SJCRH30 (cell line): Measurements from ENCODE around the gene CIPC. TPM values are rescaled to one million over a fixed set of nuclear protein-coding genes. Genes with fewer than 3 reads are reported as not detected.
A peak's percentile ranks its signal among the peaks of the same experiment; 100 is the strongest.

Experiments used
- DNase-seq, 2 experiments: peaks; one replicate each; pipeline ENCODE4 v3.0.0-alpha.2; 2015 to 2020
- H3K27ac ChIP-seq: fragments of 250-450 bp; sonication (Bioruptor Pico); 2 replicates; pipeline ENCODE4 v1.5.1; 2020; ENCODE audit warnings: mild to moderate bottlenecking, moderate library complexity
- H3K27me3 ChIP-seq: fragments of 250-450 bp; sonication (Bioruptor Pico); 2 replicates; pipeline ENCODE4 v1.5.1; 2020; ENCODE audit warnings: mild to moderate bottlenecking, moderate library complexity
- H3K36me3 ChIP-seq: fragments of 250-450 bp; sonication (Bioruptor Pico); 2 replicates; pipeline ENCODE4 v1.5.1; 2020; ENCODE audit warnings: mild to moderate bottlenecking, moderate library complexity
- H3K4me1 ChIP-seq: fragments of 250-450 bp; sonication (Bioruptor Pico); 2 replicates; pipeline ENCODE4 v1.5.1; 2020; ENCODE audit warnings: mild to moderate bottlenecking, moderate library complexity
- H3K4me3 ChIP-seq: fragments of 250-450 bp; sonication (Bioruptor Pico); 2 replicates; pipeline ENCODE4 v1.5.1; 2020; ENCODE audit warnings: mild to moderate bottlenecking, moderate library complexity
- H3K9me3 ChIP-seq: fragments of 250-450 bp; sonication (Bioruptor Pico); replicated peaks from 2 replicates; pipeline ENCODE4 v1.5.1; 2020; ENCODE audit warnings: mild to moderate bottlenecking, moderate library complexity
- total RNA-seq: library from RNA; depleted of rRNA; stranded (reverse); fragments of >200 nt; shearing (Covaris generic); gene quantifications from 2 replicates; pipeline ENCODE4 v1.2.3, GENCODE V29; 2014

Gene CIPC
- total RNA-seq, 1 experiment from 2014 or later: 13.2 TPM

- no peak overlapping the region for H3K27ac ChIP-seq
- peaks cover under 1% of the 10 kb centered on the region; the same call in 1 of the 2 replicates for H3K9me3 ChIP-seq
- no peaks in the 10 kb centered on the region for H3K27me3 ChIP-seq
- H3K36me3 ChIP-seq: no peaks in the 10 kb centered on the region
- H3K4me1 ChIP-seq: no peaks in the 10 kb centered on the region
- no peak overlapping the region for H3K4me3 ChIP-seq
- DNase-seq: no peak
Measured at GRCh38 chr14:77086017-77086727, 11.9 kb upstream of the CIPC start.

DNA sequence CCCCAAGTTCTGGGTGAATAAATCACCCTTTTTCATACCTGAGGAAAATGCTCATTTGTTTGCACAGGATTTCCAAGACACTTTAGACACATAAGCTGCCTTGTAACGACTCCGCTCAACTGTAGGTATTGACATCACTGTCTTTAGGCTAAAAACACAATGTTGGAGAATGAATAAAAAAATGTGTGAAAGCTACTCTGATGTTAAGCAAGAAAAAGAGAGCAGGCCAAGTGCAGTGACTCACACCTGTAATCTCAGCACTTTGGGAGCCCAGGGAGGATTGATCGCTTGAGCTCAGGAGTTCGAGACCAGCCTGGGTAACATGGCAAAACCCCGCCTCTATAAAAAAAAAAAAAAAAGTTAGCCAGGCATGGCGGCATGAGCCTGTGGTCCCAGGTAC lies 11.1 kb upstream of the CIPC start:
- Histone ChIP-seq H3K4me3 (no peak overlapping the region), H3K4me1 (no peaks in the 10 kb centered on the region), H3K27me3 (no peaks in the 10 kb centered on the region), H3K27ac (no peak overlapping the region), H3K36me3 (no peaks in the 10 kb centered on the region), H3K9me3 (peaks cover 4% of the 10 kb centered on the region; the same call in 1 of the 2 replicates)
- DNase-seq: no peak

- no peak overlapping the region for H3K27ac ChIP-seq
- no peak for DNase-seq
- H3K4me1 ChIP-seq: no peaks in the 10 kb centered on the region
- H3K9me3 ChIP-seq: peaks cover 6% of the 10 kb centered on the region; the same call in 1 of the 2 replicates
- no peaks in the 10 kb centered on the region for H3K27me3 ChIP-seq
- H3K4me3 ChIP-seq: no peak overlapping the region
- no peaks in the 10 kb centered on the region for H3K36me3 ChIP-seq
Measured at GRCh38 chr14:77087631-77088030, 10.4 kb upstream of the CIPC start.

- Histone ChIP-seq H3K27ac (no peak overlapping the region), H3K4me1 (no peaks in the 10 kb centered on the region), H3K27me3 (no peaks in the 10 kb centered on the region), H3K9me3 (peaks cover 6% of the 10 kb centered on the region; the same call in 1 of the 2 replicates), H3K36me3 (no peaks in the 10 kb centered on the region), H3K4me3 (no peak overlapping the region)
- no peak for DNase-seq
Measured at GRCh38 chr14:77088219-77088618, 9.8 kb upstream of the CIPC start.

- no peak for DNase-seq
- H3K4me1 ChIP-seq: no peaks in the 10 kb centered on the region
- H3K27ac ChIP-seq: no peak overlapping the region
- H3K27me3 ChIP-seq: no peaks in the 10 kb centered on the region
- peaks cover 6% of the 10 kb centered on the region; the same call in 1 of the 2 replicates for H3K9me3 ChIP-seq
- no peak overlapping the region for H3K4me3 ChIP-seq
- H3K36me3 ChIP-seq: no peaks in the 10 kb centered on the region
Measured at GRCh38 chr14:77088645-77089044, 9.4 kb upstream of the CIPC start.

GRCh38 chr14:77091518-77091917 lies 6.5 kb upstream of the CIPC start:
- H3K9me3 ChIP-seq: peaks cover 6% of the 10 kb centered on the region; the same call in 1 of the 2 replicates
- H3K4me3 ChIP-seq: no peak overlapping the region
- H3K4me1 ChIP-seq: peaks cover 3% of the 10 kb centered on the region; the same call in 1 of the 2 replicates
- no peak overlapping the region for H3K27ac ChIP-seq
- H3K27me3 ChIP-seq: no peaks in the 10 kb centered on the region
- no peak for DNase-seq
- H3K36me3 ChIP-seq: no peaks in the 10 kb centered on the region

- no peak for DNase-seq
- no peak overlapping the region for H3K27ac ChIP-seq
- peaks cover 3% of the 10 kb centered on the region; the same call in 1 of the 2 replicates for H3K4me1 ChIP-seq
- H3K36me3 ChIP-seq: no peaks in the 10 kb centered on the region
- H3K9me3 ChIP-seq: peaks cover 6% of the 10 kb centered on the region; the same call in 1 of the 2 replicates
- no peaks in the 10 kb centered on the region for H3K27me3 ChIP-seq
- no peak overlapping the region for H3K4me3 ChIP-seq
Measured at GRCh38 chr14:77092676-77093075, 5.4 kb upstream of the CIPC start.

DNA sequence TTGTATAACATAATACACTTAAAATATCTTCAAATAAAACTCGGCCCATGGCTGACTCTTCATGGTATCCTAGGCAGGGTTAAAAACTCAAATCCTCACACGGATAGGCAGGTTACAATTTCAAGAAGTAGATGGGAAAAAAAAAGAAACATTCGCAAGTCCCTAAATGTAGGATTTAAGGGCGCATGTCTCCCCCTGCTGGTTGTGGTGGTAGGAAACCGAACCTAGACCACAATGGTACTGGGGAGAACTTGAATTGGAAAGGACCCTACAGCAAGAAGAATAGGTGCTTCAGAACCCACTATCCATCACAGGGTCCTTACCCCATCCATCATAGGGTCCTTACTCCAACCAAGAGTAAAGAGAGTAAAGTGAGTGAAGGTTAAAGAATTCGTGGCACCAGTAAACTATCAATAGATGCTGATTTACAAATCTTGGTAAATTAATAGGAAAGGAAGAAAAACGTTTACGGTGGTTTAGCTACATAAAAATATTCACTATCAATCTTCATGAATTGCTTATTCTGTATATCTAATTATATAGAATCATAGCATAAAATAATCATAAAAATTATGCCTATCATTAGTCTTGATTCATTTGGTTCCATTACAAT lies 3.3 kb upstream of the CIPC start:
- no peaks in the 10 kb centered on the region for H3K27me3 ChIP-seq
- H3K36me3 ChIP-seq: no peaks in the 10 kb centered on the region
- no peak overlapping the region for H3K27ac ChIP-seq
- H3K4me1 ChIP-seq: peaks cover 12% of the 10 kb centered on the region
- no peak overlapping the region for H3K4me3 ChIP-seq
- peak; percentile 75 to 89 for DNase-seq
- H3K9me3 ChIP-seq: peaks cover 6% of the 10 kb centered on the region; the same call in 1 of the 2 replicates

DNA sequence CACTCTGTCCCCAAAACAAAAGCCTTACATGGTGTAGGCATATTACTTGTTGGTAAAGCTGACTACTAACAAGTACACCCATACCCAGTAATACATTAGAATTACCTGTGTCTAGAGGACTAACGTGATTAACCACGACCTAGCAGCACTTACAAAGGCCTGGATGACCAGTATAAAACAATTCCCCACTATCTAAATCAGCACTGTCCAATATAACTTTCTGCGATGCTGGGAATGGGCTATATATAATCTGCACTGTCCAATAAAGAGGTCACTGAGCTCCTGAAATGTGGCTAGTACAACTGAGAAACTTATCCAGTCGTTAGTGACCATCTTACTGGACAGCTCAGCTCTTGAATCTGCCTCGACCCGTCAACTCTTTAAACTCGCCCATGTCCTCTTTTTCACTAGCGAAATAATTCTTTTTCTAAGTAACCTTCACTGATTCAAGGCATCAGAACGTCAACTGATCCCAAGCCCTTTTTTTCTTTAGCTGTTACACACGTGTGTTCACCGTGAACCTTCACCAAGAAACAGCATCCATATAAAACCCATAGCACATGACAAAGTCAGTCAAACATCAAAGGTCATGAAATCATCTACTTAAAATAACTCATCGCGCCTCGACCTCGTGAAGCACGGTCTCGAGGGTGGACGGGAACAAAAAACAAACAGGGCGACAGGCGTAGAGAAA lies 905 bp upstream of the CIPC start:
- H3K36me3 ChIP-seq: no peaks in the 10 kb centered on the region
- peak overlapping the region; percentile 77 for H3K4me3 ChIP-seq
- 0 out of 2 replicates have a peak, but pooled peaks cover 2% of the 10 kb centered on the region for H3K9me3 ChIP-seq
- peak overlapping the region; percentile 82 for H3K27ac ChIP-seq
- H3K27me3 ChIP-seq: no peaks in the 10 kb centered on the region
- peaks cover 12% of the 10 kb centered on the region for H3K4me1 ChIP-seq
- no peak for DNase-seq

DNA sequence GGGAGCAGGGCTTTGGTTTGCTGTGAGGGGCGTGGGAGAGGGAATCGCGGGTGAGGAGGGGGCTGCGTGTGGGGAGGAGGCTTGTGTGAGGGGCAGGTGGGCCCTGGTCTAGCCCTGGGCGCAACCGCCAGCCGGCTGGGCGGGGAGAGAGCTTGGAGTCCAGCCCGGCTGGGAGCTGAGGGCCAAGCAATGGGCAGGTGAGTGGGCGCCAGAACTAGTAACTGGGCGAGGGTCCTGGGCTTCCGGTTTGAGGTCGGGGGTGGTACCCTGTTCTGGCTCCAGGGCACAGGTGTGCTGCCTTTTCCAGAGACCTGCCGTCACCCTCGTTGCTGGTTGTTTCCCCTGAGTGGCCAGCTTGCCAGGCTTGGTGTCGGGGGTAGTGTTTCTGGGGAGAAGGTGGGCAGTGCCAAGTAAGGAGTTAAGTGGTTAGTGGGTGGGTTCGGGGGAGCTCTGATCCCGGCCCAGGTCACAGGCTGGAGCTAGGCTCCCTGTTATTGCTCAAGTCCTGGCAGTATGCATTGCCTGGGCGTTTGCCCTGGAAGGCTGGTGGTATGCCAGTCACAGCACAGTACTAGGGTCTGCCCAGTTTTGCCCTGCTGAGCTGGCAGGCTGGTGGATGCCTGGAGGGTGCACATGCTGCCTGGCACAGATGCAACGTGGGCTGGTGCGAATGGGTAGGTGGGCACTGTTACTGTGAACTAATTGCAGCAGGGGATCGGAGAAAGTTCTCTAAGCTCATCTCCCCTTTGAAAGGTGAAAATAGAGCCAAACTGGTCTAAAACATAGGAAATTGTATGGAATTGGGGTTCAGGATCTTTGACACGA lies 683 bp downstream of the CIPC start:
- Histone ChIP-seq H3K9me3 (no peaks in the 10 kb centered on the region), H3K4me1 (peaks cover 12% of the 10 kb centered on the region), H3K27me3 (no peaks in the 10 kb centered on the region), H3K27ac (peak overlapping the region; percentile 37; the same call in 1 of the 2 replicates), H3K36me3 (no peaks in the 10 kb centered on the region), H3K4me3 (peak overlapping the region; percentile 77)
- DNase-seq: no peak

DNA sequence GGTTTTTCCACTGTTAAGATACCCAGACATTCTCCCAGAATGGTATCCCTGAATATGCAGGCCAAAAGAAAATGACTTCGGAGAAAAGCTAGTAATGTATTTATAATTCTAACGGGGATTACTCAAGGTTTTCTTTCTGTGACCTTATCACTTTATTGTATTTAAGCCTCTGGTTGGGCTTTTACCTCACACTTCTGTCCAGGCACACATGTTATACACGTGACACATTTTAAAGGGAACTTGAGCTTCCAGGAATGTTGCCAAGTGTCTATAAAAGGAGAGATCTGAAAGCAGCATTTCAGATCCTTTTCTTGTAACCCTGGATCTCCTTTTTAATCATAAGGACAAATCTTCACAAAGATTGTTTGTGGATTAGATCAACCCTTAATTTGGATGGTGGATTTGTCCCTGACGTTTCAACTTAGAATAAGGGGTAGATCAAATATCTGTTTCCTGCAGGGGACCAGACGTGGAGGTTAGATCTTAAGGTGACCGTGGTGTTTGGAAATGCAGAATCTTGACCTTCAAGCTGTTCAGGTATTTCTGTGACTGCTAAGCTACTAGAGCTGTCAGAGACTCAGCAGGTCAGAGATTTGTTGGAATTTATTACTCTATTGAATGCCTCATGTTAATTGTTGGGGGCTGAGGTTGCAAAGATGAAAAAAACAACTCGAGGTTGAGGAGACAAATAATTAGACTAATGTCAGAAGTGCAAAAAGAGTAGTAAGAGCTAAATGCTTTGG lies 1.5 kb downstream of the CIPC start:
- no peak overlapping the region for H3K4me3 ChIP-seq
- DNase-seq: peak in 1 of 2 experiments; percentile 33
- no peaks in the 10 kb centered on the region for H3K27me3 ChIP-seq
- no peaks in the 10 kb centered on the region for H3K36me3 ChIP-seq
- peaks cover 12% of the 10 kb centered on the region for H3K4me1 ChIP-seq
- no peak overlapping the region for H3K27ac ChIP-seq
- no peaks in the 10 kb centered on the region for H3K9me3 ChIP-seq

DNA sequence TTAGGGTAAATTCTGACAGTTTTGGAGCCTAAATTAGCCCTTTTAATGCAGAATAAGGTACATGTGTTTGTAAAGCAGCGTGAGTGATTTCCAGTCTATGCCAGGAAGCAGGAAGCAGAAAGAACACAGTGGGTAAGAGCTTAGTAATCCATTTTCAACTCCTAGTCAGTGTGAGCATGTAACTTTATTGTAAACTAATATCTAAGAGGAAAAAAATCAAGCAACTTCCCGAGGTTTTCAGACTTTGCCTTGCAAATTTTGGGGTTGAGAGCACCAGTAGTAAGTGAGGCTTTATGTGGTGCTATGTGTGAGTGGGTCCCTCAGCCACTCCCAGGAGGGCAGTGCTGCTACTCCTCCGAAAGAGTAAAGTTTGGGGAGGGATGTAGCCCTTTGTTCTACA lies 2.9 kb downstream of the CIPC start:
- H3K27me3 ChIP-seq: no peaks in the 10 kb centered on the region
- H3K9me3 ChIP-seq: no peaks in the 10 kb centered on the region
- no peak for DNase-seq
- H3K4me1 ChIP-seq: peaks cover 12% of the 10 kb centered on the region
- no peak overlapping the region for H3K4me3 ChIP-seq
- no peak overlapping the region for H3K27ac ChIP-seq
- no peaks in the 10 kb centered on the region for H3K36me3 ChIP-seq

DNA sequence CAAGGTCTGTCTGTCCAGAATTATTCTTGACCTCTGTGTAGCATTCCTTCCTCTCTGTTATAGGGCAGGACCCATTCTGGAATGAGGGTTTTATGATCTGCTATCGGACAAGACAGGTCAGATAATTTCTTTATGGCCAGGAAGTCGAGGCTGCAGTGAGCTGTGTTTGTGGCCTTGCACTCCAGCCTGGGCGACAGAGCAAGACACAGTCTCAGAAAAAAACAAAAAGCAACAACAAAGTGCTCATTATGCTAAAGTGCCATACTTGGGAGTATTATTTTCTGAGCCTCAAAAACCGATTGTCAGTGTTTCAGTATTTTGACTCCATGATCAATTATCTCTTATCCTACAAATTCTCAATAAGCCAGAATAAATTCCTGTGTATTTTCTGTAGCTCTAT lies 4.1 kb downstream of the CIPC start:
- Histone ChIP-seq H3K4me1 (peaks cover 8% of the 10 kb centered on the region), H3K36me3 (no peaks in the 10 kb centered on the region), H3K27ac (no peak overlapping the region), H3K27me3 (no peaks in the 10 kb centered on the region), H3K9me3 (no peaks in the 10 kb centered on the region), H3K4me3 (no peak overlapping the region)
- no peak for DNase-seq

DNA sequence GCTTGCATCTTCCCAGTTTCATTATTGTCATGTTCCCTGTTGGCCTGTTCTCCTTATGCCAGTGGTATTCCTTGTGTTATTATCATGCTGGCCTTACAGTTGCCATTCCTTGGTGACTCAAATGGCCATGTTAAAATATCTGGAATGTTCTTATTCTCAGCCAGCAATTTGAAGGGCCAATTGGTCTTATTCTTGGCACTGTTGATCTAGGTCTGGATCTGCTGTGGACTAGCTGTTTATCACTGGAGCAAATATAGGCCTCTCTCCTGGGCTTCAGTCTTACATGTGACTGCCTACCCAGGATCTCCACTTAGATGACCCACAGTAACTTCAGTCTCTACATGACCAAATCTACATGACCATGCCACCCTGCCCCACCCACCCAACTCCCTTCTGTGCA lies 5.4 kb downstream of the CIPC start:
- Histone ChIP-seq H3K9me3 (no peaks in the 10 kb centered on the region), H3K36me3 (0 out of 2 replicates have a peak, but pooled peaks cover 6% of the 10 kb centered on the region), H3K4me3 (no peak overlapping the region), H3K4me1 (peaks cover 8% of the 10 kb centered on the region), H3K27me3 (no peaks in the 10 kb centered on the region), H3K27ac (no peak overlapping the region)
- no peak for DNase-seq
